GM12873 (cell line): Measurements from ENCODE around the gene TPO.

Source experiments
- TF ChIP-seq, protein P1 (sequence below): IDR thresholded peaks from 2 replicates; pipeline ENCODE4 v1.5.1; 2012; ENCODE audit warnings: low read depth, mild to moderate bottlenecking, moderate library complexity, low read length, control low read depth; ENCODE audit not compliant: insufficient read depth; ENCODE audit errors: missing control alignments

TPO gene

GRCh38 chr2:1375794-1376193 lies 37.5 kb upstream of the TPO start:
- TF ChIP-seq, protein P1, sequence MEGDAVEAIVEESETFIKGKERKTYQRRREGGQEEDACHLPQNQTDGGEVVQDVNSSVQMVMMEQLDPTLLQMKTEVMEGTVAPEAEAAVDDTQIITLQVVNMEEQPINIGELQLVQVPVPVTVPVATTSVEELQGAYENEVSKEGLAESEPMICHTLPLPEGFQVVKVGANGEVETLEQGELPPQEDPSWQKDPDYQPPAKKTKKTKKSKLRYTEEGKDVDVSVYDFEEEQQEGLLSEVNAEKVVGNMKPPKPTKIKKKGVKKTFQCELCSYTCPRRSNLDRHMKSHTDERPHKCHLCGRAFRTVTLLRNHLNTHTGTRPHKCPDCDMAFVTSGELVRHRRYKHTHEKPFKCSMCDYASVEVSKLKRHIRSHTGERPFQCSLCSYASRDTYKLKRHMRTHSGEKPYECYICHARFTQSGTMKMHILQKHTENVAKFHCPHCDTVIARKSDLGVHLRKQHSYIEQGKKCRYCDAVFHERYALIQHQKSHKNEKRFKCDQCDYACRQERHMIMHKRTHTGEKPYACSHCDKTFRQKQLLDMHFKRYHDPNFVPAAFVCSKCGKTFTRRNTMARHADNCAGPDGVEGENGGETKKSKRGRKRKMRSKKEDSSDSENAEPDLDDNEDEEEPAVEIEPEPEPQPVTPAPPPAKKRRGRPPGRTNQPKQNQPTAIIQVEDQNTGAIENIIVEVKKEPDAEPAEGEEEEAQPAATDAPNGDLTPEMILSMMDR = no peak

GRCh38 chr2:1377473-1377872 lies 35.8 kb upstream of the TPO start:
- TF ChIP-seq, protein P1 = no peak

GRCh38 chr2:1378456-1379150 lies 34.7 kb upstream of the TPO start:
- TF ChIP-seq, protein P1 = no peak

DNA sequence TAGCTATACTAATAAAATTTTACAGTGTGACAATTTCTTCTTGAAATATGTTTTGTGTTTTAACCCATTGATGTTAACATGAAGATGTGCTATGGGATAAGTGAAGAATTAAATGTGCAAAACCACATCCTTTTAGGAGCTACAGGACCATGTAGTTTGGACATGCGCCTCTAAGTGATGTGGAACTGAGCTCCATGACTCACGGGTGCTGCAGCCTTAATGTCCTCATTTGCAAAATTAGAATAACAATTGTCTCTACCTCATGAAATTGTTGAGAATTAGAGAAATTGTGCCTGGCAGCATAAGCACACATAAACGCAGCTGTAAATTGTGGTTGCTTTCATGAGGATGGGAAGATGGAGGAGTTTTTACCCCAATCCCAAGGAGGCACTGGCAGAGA lies 31.6 kb upstream of the TPO start:
- TF ChIP-seq, protein P1 = no peak

DNA sequence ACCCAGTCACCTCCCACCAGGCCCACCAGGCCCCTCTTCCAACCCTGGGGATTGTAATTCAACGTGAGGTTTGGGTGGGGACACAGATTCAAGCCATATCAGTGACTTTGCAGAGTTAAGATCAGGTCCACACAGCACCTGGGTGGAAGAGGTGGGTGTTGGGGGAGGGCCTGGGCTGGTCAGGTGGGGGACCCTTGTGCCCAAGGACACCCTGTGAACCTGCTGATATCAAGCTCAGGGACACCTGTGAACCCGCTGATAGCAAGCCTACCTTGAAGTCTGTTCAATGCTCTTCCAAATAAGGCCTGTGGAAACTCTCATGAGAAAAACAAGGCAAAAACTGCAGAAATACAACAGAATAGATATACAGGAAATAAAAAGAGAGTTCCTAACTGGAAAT lies 19.9 kb upstream of the TPO start:
- TF ChIP-seq, protein P1 = no peak

DNA sequence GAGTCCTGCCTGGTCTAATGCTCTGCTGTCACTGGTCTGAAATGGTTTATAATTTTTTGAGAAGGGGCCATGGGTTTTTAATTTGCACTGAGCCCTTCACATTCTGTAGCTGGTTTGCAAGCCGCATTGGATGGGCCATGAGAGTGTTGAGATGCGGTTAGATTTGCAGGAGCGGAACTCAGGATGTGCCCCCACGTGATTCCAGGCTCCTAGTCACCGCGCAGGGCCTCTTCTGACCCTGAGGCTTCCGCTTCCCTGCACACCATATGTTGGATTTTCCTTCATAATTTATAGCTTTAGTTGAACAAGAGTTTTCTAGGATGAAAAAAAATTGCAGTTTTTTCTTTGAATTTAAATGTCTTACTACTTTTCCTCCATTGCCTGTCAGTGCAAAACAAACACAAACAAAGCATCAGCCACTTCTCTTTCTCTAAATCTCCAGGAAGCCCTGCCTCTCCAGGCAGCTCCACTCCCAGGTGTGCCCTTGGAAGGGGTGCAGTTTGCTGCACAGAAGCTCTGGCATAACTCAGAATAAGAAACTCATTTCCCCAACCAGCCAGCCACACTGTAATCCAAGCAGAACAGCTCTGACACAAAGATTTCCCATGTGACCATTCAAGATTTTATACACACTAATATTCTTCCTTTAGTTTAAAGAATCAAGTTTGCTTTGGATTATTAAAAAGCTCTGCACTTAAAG lies 18.4 kb upstream of the TPO start:
- TF ChIP-seq, protein P1 = no peak

DNA sequence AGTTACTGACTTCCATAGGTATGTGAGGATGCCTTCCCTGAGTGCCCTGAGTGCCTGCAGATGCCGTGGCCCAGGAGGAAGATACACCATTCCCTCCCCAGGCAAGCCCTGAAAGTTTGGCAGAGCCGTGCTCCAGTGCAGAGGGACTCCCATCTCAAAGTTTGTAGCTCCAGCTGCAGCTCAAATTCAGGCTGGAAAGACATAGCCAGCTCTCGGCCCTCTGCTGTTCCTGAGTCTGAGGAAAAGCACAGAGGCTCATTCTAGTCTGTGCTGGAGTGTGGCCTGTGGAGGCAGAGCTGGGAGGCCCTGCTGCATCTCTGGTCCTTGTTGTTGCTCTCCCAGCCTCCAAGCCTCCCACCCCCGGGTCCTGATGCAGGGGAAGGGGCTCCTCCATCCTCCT lies 15.9 kb upstream of the TPO start:
- TF ChIP-seq, protein P1 = no peak
